SK-N-SH treated with all-trans-retinoic acid at 6 μM for 48 hours (cell line): Measurements from ENCODE around the gene LIN9.

ENCODE experiments used
- ARNTL ChIP-seq: fragments of 450-650 bp; formaldehyde crosslinking; IDR thresholded peaks from 2 replicates; pipeline ENCODE4 v1.5.0; 2020; ENCODE audit warnings: low read depth, mild to moderate bottlenecking, moderate library complexity, borderline replicate concordance
- BACH2 ChIP-seq: fragments of 250-450 bp; sonication (Bioruptor Pico); IDR thresholded peaks from 2 replicates; pipeline ENCODE4 v1.9.0; 2021; ENCODE audit warnings: mild to moderate bottlenecking, borderline replicate concordance
- GLIS3 ChIP-seq: fragments of 250-450 bp; sonication (Bioruptor Pico); IDR thresholded peaks from 2 replicates; pipeline ENCODE4 v1.5.0; 2020; ENCODE audit warnings: mild to moderate bottlenecking, moderate library complexity
- ISL1 ChIP-seq: fragments of 250-450 bp; sonication (Bioruptor Pico); IDR thresholded peaks from 2 replicates; pipeline ENCODE4 v2.1.2; 2022; ENCODE audit warnings: mild to moderate bottlenecking, moderate library complexity
- PATZ1 ChIP-seq: fragments of 250-450 bp; sonication (Bioruptor Pico); IDR thresholded peaks from 2 replicates; pipeline ENCODE4 v1.8.0; 2020; ENCODE audit warnings: mild to moderate bottlenecking, moderate library complexity, borderline replicate concordance
- RARB ChIP-seq: fragments of 250-450 bp; sonication (Bioruptor Pico); IDR thresholded peaks from 2 replicates; pipeline ENCODE4 v1.8.0; 2021; ENCODE audit warnings: mild to moderate bottlenecking, moderate library complexity
- ZC3H10 ChIP-seq: fragments of 250-450 bp; sonication (Bioruptor Pico); IDR thresholded peaks from 2 replicates; pipeline ENCODE4 v1.5.1; 2021; ENCODE audit warnings: mild to moderate bottlenecking, moderate library complexity
- ZFP30 ChIP-seq: fragments of 450-650 bp; formaldehyde crosslinking; IDR thresholded peaks from 2 replicates; pipeline ENCODE4 v1.5.0; 2022; ENCODE audit warnings: mild to moderate bottlenecking, moderate library complexity
- ZNF565 ChIP-seq: fragments of 450-650 bp; formaldehyde crosslinking; conservative IDR thresholded peaks from 2 replicates; pipeline ENCODE4 v1.5.0; 2020; ENCODE audit warnings: low read depth, mild to moderate bottlenecking, moderate library complexity
- TF ChIP-seq, protein P1 (sequence below): fragments of 250-450 bp; sonication (Bioruptor Pico); IDR thresholded peaks from 2 replicates; pipeline ENCODE4 v1.5.1; 2021; ENCODE audit warnings: mild to moderate bottlenecking, moderate library complexity
- TF ChIP-seq, protein P2 (sequence below): fragments of 250-450 bp; sonication (Bioruptor Pico); IDR thresholded peaks from 2 replicates; pipeline ENCODE4 v1.5.1; 2020; ENCODE audit warnings: low read depth, mild to moderate bottlenecking, moderate library complexity

DNA sequence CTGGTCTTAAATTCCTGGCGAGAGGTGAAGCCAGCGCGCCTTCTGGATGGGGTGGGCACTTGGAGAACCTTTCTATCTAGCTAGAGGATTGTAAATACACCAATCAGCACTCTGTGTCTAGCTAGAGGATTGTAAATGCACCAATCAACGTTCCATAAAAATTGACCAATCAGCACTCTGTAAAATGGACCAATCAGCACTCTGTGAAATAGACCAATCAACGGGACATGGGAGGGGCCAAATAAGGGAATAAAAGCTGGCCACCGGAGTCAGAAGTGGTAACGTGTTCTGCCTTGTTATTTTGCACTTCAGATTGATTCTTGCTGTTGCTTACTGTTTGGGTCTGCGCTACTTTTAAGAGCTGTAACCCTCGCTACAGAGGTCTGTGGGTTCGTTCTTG, 12.0 kb upstream of the LIN9 start:
- no peak for TF ChIP-seq ZC3H10 (CRISPR knock-in tag)
- no peak for TF ChIP-seq PATZ1 (CRISPR knock-in tag)
- no peak for TF ChIP-seq ZNF565 (CRISPR knock-in tag)
- no peak for TF ChIP-seq ISL1 (CRISPR knock-in tag)
- TF ChIP-seq BACH2 (CRISPR knock-in tag) = no peak
- TF ChIP-seq, protein P1, sequence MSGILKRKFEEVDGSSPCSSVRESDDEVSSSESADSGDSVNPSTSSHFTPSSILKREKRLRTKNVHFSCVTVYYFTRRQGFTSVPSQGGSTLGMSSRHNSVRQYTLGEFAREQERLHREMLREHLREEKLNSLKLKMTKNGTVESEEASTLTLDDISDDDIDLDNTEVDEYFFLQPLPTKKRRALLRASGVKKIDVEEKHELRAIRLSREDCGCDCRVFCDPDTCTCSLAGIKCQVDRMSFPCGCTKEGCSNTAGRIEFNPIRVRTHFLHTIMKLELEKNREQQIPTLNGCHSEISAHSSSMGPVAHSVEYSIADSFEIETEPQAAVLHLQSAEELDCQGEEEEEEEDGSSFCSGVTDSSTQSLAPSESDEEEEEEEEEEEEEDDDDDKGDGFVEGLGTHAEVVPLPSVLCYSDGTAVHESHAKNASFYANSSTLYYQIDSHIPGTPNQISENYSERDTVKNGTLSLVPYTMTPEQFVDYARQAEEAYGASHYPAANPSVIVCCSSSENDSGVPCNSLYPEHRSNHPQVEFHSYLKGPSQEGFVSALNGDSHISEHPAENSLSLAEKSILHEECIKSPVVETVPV (CRISPR knock-in tag) = no peak
- TF ChIP-seq, protein P2, sequence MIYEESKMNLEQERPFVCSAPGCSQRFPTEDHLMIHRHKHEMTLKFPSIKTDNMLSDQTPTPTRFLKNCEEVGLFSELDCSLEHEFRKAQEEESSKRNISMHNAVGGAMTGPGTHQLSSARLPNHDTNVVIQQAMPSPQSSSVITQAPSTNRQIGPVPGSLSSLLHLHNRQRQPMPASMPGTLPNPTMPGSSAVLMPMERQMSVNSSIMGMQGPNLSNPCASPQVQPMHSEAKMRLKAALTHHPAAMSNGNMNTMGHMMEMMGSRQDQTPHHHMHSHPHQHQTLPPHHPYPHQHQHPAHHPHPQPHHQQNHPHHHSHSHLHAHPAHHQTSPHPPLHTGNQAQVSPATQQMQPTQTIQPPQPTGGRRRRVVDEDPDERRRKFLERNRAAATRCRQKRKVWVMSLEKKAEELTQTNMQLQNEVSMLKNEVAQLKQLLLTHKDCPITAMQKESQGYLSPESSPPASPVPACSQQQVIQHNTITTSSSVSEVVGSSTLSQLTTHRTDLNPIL = no peak
- no peak for TF ChIP-seq ZFP30 (CRISPR knock-in tag)
- no peak for TF ChIP-seq GLIS3 (CRISPR knock-in tag)
- TF ChIP-seq RARB (CRISPR knock-in tag) = no peak
- no peak for TF ChIP-seq ARNTL (CRISPR knock-in tag)
